ENCODE data around the gene WBP11.
"Not testable (repeated sequence)": the region's sequence is repeated elsewhere in the genome, so short reads cannot be mapped to it uniquely, and the experiment has no call there.

The WBP11 gene

GRCh38 chr12:14773685-14774073 lies 29.6 kb downstream of the WBP11 start:
- DNase-seq: peak in 4 of 58 donors; percentile 17 to 34 (median 27)

- DNase-seq: no peak
These were observed 30.3 kb downstream of the WBP11 start for GRCh38 chr12:14772946-14773345.

GRCh38 chr12:14771651-14772137 lies 31.6 kb downstream of the WBP11 start:
- no peak for DNase-seq

- peak; percentile 30 to 94 (median 81) for DNase-seq
These were observed 32.5 kb downstream of the WBP11 start for GRCh38 chr12:14770496-14771461.

- DNase-seq: peak in 55 of 58 donors; percentile 13 to 84 (median 53)
These were observed 33.2 kb downstream of the WBP11 start for GRCh38 chr12:14769969-14770495.

- peak in 9 of 58 donors; percentile 6 to 48 (median 36) for DNase-seq
These were observed 33.8 kb downstream of the WBP11 start for GRCh38 chr12:14769466-14769968.

GRCh38 chr12:14768823-14769405 lies 34.4 kb downstream of the WBP11 start:
- no peak for DNase-seq

GRCh38 chr12:14767617-14768016 lies 35.7 kb downstream of the WBP11 start:
- no peak for DNase-seq

- DNase-seq: no peak
These were observed 36.5 kb downstream of the WBP11 start for GRCh38 chr12:14766649-14767215.

GRCh38 chr12:14766020-14766419 lies 37.3 kb downstream of the WBP11 start:
- not testable (repeated sequence) for DNase-seq

- DNase-seq: no peak
These were observed 37.9 kb downstream of the WBP11 start for GRCh38 chr12:14765398-14765797.

- DNase-seq: not testable (repeated sequence)
These were observed 43.5 kb downstream of the WBP11 start for GRCh38 chr12:14759711-14760280.

- peak in 1 of 58 donors; percentile 7 for DNase-seq
These were observed 46.7 kb downstream of the WBP11 start for GRCh38 chr12:14756334-14757143.

- no peak for DNase-seq
These were observed 51.3 kb downstream of the WBP11 start for GRCh38 chr12:14751986-14752385.

GRCh38 chr12:14743061-14743460 lies 60.2 kb downstream of the WBP11 start:
- no peak for DNase-seq

- no peak for DNase-seq
These were observed 61.3 kb downstream of the WBP11 start for GRCh38 chr12:14741942-14742341.

- no peak for DNase-seq
These were observed 62.1 kb downstream of the WBP11 start for GRCh38 chr12:14741153-14741552.

- not testable (repeated sequence) for DNase-seq
These were observed 66.8 kb downstream of the WBP11 start for GRCh38 chr12:14736441-14736840.
